Cardiac ventricle fibroblast (primary cell): ENCODE data around the gene UFM1. TPM values are rescaled to one million over a fixed set of nuclear protein-coding genes. Genes with fewer than 3 reads are reported as not detected.

Experiments used
- total RNA-seq: library from RNA; depleted of rRNA; stranded (reverse); fragments of >200 nt; gene quantifications from 2 replicates; pipeline ENCODE4 v1.2.3, GENCODE V29; 2015

Gene UFM1
- total RNA-seq = 45.6 and 53.6 TPM in 2 replicates

DNA sequence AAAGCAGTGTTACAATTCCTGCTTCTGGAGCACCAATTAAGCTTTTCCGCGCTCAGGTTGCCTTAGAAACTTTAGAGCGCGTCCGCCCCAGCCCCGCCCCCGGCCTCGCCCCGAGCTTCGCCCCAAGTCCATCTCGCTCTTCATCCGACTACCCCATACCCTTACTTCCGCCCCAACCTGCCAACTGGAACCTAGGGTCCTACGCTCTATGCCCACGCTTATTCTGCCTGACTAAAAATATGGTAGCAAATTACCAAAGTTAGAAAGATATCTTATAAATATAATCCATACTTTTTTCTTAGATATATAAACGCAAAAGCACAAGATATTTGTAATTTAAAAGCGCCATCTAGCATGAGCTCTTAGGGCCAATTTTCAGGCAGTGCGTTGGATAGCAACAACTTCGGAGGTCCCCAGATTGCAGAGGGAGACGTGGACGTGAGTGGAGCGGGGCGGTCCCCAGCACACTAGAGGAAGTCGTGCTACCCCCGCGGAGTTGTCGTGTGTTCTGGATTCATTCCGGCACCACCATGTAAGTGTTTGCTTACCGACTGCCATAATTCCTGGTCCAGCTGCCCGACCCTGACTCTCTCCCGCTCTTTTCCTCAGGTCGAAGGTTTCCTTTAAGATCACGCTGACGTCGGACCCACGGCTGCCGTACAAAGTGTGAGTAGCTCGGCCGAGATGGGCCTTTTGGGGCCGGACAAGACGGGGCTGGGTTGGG is at the start of gene UFM1:
Gene UFM1, plus strand, starts transcription at position 462 of the 724 bp plus-strand sequence. Its CDS starts 69 bp downstream, at position 531.

